ENCODE data around the gene HDAC4. TPM values are rescaled to one million over a fixed set of nuclear protein-coding genes. Genes with fewer than 3 reads are reported as not detected.

Gene HDAC4
- total and polyA plus RNA-seq, 2 donors from 2014 or later: 2.2 to 56.8 TPM

- intact Hi-C loops (cut with DNase I): no loop called here
- no peak for DNase-seq
- Histone ChIP-seq H3K9me3 (ENCODE audit: control insufficient read depth in 2 of 3, insufficient read depth in 1 of 3, low read length in 3 of 3) (no peaks in the 10 kb centered on the region), H3K27ac (ENCODE audit: low read depth in 2 of 2, low read length in 2 of 2) (no peak overlapping the region), H3K27me3 (ENCODE audit: control insufficient read depth, insufficient read depth, low read length) (no peaks in the 10 kb centered on the region), H3K9ac (ENCODE audit: low read length in 3 of 3) (no peak overlapping the region), H3K4me3 (ENCODE audit: low read length in 3 of 3) (no peak overlapping the region), H3K36me3 (ENCODE audit: control insufficient read depth in 2 of 3, insufficient read depth in 3 of 3, low read length in 3 of 3) (no peaks in the 10 kb centered on the region), H3K4me1 (ENCODE audit: control insufficient read depth in 2 of 3, insufficient read depth in 2 of 3, low read depth in 1 of 3, low read length in 3 of 3) (peaks cover 0 to 4% (median 0%) of the 10 kb centered on the region in 3 donors)
- TF ChIP-seq, protein P1, sequence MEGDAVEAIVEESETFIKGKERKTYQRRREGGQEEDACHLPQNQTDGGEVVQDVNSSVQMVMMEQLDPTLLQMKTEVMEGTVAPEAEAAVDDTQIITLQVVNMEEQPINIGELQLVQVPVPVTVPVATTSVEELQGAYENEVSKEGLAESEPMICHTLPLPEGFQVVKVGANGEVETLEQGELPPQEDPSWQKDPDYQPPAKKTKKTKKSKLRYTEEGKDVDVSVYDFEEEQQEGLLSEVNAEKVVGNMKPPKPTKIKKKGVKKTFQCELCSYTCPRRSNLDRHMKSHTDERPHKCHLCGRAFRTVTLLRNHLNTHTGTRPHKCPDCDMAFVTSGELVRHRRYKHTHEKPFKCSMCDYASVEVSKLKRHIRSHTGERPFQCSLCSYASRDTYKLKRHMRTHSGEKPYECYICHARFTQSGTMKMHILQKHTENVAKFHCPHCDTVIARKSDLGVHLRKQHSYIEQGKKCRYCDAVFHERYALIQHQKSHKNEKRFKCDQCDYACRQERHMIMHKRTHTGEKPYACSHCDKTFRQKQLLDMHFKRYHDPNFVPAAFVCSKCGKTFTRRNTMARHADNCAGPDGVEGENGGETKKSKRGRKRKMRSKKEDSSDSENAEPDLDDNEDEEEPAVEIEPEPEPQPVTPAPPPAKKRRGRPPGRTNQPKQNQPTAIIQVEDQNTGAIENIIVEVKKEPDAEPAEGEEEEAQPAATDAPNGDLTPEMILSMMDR (IDR thresholded peaks at IDR 0.05; ENCODE audit: borderline replicate concordance, extremely low read depth, insufficient read depth): no peak
- no peak for FAIRE-seq
These were observed 59.0 kb downstream of the HDAC4 start for GRCh38 chr2:239341840-239342239.

DNA sequence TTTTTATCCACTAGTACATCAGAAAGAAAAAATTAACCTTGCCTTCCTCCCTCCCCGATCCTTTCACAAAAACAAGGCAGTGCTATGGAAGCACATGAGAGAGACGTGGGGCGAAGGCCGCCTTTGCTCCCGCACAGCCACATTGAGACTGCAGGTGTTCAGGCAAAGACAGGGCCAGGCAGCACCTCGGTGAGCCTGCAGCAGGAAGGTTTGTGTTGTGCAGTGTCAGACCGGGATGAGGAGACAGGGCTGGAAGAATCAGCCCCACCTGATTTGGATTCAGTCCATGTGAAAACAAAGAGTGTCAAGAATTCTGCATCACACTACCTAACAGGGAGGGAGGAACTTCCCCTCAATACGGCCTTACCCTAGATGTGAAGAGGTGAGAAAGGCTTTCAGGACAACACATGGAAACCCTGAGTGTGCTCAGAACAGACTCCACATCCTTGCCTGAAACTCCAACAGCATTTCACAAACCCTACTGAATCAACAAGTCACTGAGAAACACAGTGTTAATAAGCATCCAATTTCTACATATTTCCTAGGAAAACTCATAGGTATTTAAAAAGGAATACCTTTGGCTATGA, 59.6 kb downstream of the HDAC4 start:
- FAIRE-seq: no peak
- Histone ChIP-seq H3K4me3 (ENCODE audit: low read length in 3 of 3) (no peak overlapping the region), H3K9ac (ENCODE audit: low read length in 3 of 3) (no peak overlapping the region), H3K9me3 (ENCODE audit: control insufficient read depth in 2 of 3, insufficient read depth in 1 of 3, low read length in 3 of 3) (no peaks in the 10 kb centered on the region), H3K27ac (ENCODE audit: low read depth in 2 of 2, low read length in 2 of 2) (no peak overlapping the region), H3K27me3 (ENCODE audit: control insufficient read depth, insufficient read depth, low read length) (no peaks in the 10 kb centered on the region), H3K4me1 (ENCODE audit: control insufficient read depth in 2 of 3, insufficient read depth in 2 of 3, low read depth in 1 of 3, low read length in 3 of 3) (peaks cover 0 to 4% (median 0%) of the 10 kb centered on the region in 3 donors), H3K36me3 (ENCODE audit: control insufficient read depth in 2 of 3, insufficient read depth in 3 of 3, low read length in 3 of 3) (no peaks in the 10 kb centered on the region)
- DNase-seq: no peak
- intact Hi-C loops (cut with DNase I): no loop called here
- TF ChIP-seq, protein P1 (IDR thresholded peaks at IDR 0.05; ENCODE audit: borderline replicate concordance, extremely low read depth, insufficient read depth): no peak

DNA sequence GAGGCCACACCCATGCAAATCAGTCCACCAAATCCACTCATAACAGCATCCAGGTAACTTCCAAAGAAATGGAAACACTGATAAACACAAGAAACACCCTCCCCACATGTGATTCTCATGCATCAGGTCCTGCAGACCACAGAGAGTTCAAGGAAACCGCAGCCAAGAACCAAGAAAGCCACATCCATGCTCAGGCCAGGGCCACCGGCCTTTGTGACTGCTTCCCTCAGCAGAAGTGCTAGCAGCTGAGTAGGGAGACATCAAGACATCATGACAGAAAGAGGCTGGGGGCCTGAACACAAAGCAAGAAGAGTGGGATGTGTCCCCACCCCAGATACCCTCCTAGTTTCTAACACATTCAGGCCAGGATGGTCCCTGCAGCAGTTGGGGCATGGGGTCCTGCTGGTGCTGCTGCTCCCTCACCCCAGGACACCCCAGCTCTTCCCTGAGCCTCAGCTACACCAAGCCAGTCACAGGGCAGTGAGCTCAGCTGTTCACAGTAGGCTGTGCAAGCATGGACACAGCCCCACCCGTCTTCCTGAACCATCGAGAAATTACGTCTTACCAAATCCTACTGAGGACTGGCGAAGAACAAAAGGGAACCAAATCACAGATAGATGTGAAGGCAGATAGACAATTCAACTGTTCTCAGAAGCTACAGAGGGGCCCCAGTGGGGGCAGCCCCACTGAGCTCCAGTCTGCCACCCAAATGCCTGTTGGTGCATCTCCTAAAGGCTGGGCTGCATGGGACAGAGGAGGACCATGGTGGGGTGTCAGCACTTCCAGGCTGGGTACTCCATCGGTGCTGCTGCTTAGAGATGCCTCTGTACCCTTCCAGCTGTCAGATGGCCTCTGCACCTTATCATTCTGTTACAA, 60.9 kb downstream of the HDAC4 start:
- TF ChIP-seq, protein P1 (IDR thresholded peaks at IDR 0.05; ENCODE audit: borderline replicate concordance, extremely low read depth, insufficient read depth): no peak
- Histone ChIP-seq H3K27ac (ENCODE audit: low read depth in 2 of 2, low read length in 2 of 2) (no peak overlapping the region), H3K4me1 (ENCODE audit: control insufficient read depth in 2 of 3, insufficient read depth in 2 of 3, low read depth in 1 of 3, low read length in 3 of 3) (peaks cover 0 to 4% (median 0%) of the 10 kb centered on the region in 3 donors), H3K36me3 (ENCODE audit: control insufficient read depth in 2 of 3, insufficient read depth in 3 of 3, low read length in 3 of 3) (no peaks in the 10 kb centered on the region), H3K4me3 (ENCODE audit: low read length in 3 of 3) (no peak overlapping the region), H3K27me3 (ENCODE audit: control insufficient read depth, insufficient read depth, low read length) (no peaks in the 10 kb centered on the region), H3K9me3 (ENCODE audit: control insufficient read depth in 2 of 3, insufficient read depth in 1 of 3, low read length in 3 of 3) (no peaks in the 10 kb centered on the region), H3K9ac (ENCODE audit: low read length in 3 of 3) (no peak overlapping the region)
- FAIRE-seq: no peak
- peak in 1 of 5 donors; percentile 15 for DNase-seq
- intact Hi-C loops (cut with DNase I): no loop called here
